Measurements from ENCODE around the gene SERPINA3. TPM values are rescaled to one million over a fixed set of nuclear protein-coding genes. Genes with fewer than 3 reads are reported as not detected.

The SERPINA3 gene
- total and polyA plus RNA-seq, 2 of the 8 experiments (the other 6 are each of a cell fraction or from before 2014, with no cell fraction given) = not detected

- no peak overlapping the region for H2BK120ac ChIP-seq (replicated peaks; ENCODE audit: low read depth, low read length)
- POLR2A ChIA-PET (ENCODE audit: partially characterized antibody) = interaction anchor here (1.2 kb wide), 1 partner anchor 11 kb away, joined by 3 read pairs; no protein-coding TSS in a partner anchor
- CTCF ChIA-PET (ENCODE audit: partially characterized antibody) = interaction anchor here (1.0 to 1.3 kb wide), 2 partner anchors 10 to 65 kb away, joined by 3 read pairs; no protein-coding TSS in a partner anchor
These were observed 1.8 kb downstream of the SERPINA3 start for GRCh38 chr14:94613720-94614644.

More at GRCh38 chr14:94613720-94614644, 1.8 kb downstream of the SERPINA3 start:
- Histone ChIP-seq H2AFZ (ENCODE audit: low read length) (no peak overlapping the region), H2AK5ac (ENCODE audit: low read depth, low read length) (no peak overlapping the region), H3K36me3 (ENCODE audit: control insufficient read depth in 2 of 4, insufficient read depth in 4 of 4, low read length in 3 of 4) (0 out of 8 replicates have a peak, but pooled peaks cover 0 to 2% (median 0%) of the 10 kb centered on the region in 4 experiments), H3K23ac (ENCODE audit: insufficient read length) (no peak overlapping the region), H3K27me3 (replicated peaks in 1 of 4; ENCODE audit: control insufficient read depth in 3 of 4, extremely low read depth in 1 of 4, insufficient read depth in 3 of 4, low read length in 3 of 4) (no peaks in the 10 kb centered on the region), H3K14ac (ENCODE audit: insufficient read length) (no peak overlapping the region), H3K23me2 (ENCODE audit: low read depth, low read length) (no peaks in the 10 kb centered on the region), H3K9me3 (ENCODE audit: insufficient read depth in 2 of 2, low read depth in 1 of 2, low read length in 1 of 2) (peaks cover 8 to 20% of the 10 kb centered on the region in 2 experiments), H3K9ac (replicated peaks in 1 of 4; ENCODE audit: extremely low read depth in 1 of 4, low read depth in 3 of 4, low read length in 3 of 4) (no peak overlapping the region), H2BK5ac (ENCODE audit: low read depth, low read length) (no peak overlapping the region), H3K18ac (ENCODE audit: extremely low read depth, low read length) (no peak overlapping the region), H3K4me2 (ENCODE audit: insufficient read depth in 1 of 2, low read depth in 2 of 2, low read length in 2 of 2) (no peak overlapping the region), H3K4ac (replicated peaks; ENCODE audit: insufficient read length, low read depth, low read length) (no peak overlapping the region), H2BK12ac (ENCODE audit: low read depth, low read length) (no peak overlapping the region), H3K79me1 (ENCODE audit: low read depth, low read length) (no peaks in the 10 kb centered on the region), H4K91ac (replicated peaks; ENCODE audit: insufficient read length, low read length) (no peak overlapping the region), H3K4me1 (replicated peaks in 1 of 4; ENCODE audit: control insufficient read depth in 3 of 4, insufficient read depth in 4 of 4, low read length in 3 of 4) (no peaks in the 10 kb centered on the region; a peak in 1 of 7 replicates), H4K5ac (ENCODE audit: insufficient read length, low read depth, low read length) (no peak overlapping the region), H3K27ac (ENCODE audit: low read depth, low read length) (no peak overlapping the region), H3K79me2 (ENCODE audit: control insufficient read depth in 1 of 2, insufficient read depth in 2 of 2, low read length in 2 of 2) (no peaks in the 10 kb centered on the region), H4K8ac (ENCODE audit: extremely low read depth, insufficient read depth, low read length) (no peak overlapping the region), H2BK20ac (ENCODE audit: low read length) (no peak overlapping the region), H4K20me1 (replicated peaks in 1 of 2; ENCODE audit: control insufficient read depth in 1 of 2, insufficient read depth in 2 of 2, low read length in 2 of 2) (no peaks in the 10 kb centered on the region), H3K4me3 (ENCODE audit: extremely low read depth in 1 of 4, insufficient read depth in 2 of 4, low read depth in 3 of 4, low read length in 4 of 4) (no peak overlapping the region), H2BK15ac (ENCODE audit: low read length) (no peak overlapping the region), H3K56ac (replicated peaks; ENCODE audit: insufficient read length, low read depth, low read length) (no peak overlapping the region)
- DNase-seq (ENCODE audit: low read depth in 1 of 2, low spot score in 2 of 2) (no peak), FAIRE-seq (no peak)
- 86% methylated on average over 20 of the region's 20 CpGs; no CpG with 5 or more reads in 1 of the 2 experiments for WGBS, 2 experiments (ENCODE audit: extremely low coverage in 1 of 2, insufficient coverage in 1 of 2, insufficient read length in 1 of 2, insufficient replicate concordance in 2 of 2, low coverage in 1 of 2, low lambda C conversion rate in 2 of 2, missing lambda C conversion rate in 1 of 2)
- TF ChIP-seq RAD21 (IDR thresholded peaks at IDR 0.05 in 1 of 2, conservative IDR thresholded peaks at IDR 0.05 in 1 of 2; ENCODE audit: low read depth in 2 of 2, low read length in 2 of 2) (no peak), NANOG (IDR thresholded peaks at IDR 0.05; ENCODE audit: insufficient read depth, low read depth, low read length, poor library complexity, severe bottlenecking) (no peak)
